NCI-H1694 (cell line): ENCODE results near the gene PPP1R37.
"Not testable (repeated sequence)": the region's sequence is repeated elsewhere in the genome, so short reads cannot be mapped to it uniquely, and the experiment has no call there.

Experiments
- DNase-seq: peaks from one replicate; lab custom pipeline; 2025; lab: John Stamatoyannopoulos, UW

Gene PPP1R37

DNA sequence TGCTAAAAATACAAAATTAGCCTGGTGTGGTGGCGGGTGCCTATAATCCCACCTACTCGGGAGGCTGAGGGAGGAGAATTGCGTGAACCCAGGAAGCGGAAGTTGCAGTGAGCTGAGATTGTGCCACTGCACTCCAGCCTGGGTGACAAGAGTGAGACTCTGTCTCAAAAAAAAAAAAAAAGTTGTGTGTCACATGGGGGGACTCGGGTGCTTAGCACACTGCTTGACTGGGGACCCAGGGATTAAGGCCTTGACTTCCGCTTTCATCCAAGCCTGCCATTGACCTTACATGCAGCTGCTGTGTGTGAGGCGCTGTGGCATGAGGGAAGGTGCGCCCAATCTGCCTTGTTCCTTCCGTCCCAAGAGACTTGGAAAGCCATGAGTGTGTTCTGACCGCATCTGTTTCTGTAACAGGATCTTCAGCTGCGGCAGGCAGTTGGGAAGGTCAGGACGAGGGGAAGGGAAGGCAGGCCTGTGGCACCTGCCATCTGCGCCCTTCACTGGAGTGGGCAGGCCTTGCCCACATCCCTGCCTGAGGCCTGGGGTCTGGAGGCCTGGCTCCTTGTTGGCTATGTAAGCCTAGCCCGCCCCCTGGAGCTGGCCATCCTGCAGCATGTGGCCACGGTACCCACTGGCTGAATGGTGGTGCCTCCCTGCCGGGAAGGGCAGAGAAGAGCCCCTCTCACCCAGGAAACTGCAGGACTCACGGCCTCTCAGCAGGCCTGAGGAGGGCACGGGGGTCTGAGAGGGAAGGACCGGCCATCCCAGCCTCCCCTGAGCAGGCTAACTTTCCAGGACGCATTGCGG lies 23.0 kb downstream of the PPP1R37 start:
- no peak for DNase-seq

DNA sequence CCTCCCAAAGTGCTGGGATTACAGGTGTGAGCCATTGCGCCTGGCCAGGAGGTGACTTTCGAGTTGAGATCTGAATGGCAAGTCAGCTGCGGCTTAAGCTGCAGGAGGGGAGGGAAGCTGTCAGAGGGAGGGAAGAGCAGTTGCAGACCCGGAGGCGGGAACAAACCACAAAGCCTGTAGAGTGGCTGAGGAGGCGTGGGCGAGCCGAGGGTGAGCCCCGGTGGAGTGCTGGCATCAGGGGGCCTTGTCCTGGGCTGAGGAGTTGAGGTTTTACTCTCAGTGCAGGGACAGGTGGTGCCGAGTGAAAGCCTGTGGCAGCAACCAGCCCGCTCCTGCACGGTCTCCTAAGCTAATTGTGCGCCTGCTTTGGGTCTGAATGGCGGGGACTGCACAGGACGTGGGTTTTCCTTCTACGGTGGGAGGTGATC lies 24.2 kb downstream of the PPP1R37 start:
- DNase-seq = no peak

DNA sequence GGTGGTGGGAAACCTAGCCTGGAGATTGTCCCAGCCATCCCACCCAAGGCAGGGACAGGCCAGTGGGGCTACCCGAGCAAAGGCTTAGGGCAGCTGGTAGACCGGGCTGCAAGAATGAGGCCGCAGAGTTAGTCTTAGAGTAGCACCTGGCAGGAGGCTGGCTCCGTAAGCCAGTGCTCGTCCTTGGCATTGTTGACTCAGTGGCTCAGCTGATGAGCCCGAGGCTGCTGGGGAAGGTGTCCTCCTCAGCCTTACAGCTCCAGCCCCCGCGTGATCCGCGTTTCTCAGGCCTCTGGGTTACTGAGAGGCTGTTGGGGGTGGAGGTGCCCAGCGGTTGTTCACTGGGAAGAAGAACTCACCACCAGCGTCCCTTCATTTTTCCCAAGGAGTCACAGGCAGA lies 24.7 kb downstream of the PPP1R37 start:
- DNase-seq = no peak

DNA sequence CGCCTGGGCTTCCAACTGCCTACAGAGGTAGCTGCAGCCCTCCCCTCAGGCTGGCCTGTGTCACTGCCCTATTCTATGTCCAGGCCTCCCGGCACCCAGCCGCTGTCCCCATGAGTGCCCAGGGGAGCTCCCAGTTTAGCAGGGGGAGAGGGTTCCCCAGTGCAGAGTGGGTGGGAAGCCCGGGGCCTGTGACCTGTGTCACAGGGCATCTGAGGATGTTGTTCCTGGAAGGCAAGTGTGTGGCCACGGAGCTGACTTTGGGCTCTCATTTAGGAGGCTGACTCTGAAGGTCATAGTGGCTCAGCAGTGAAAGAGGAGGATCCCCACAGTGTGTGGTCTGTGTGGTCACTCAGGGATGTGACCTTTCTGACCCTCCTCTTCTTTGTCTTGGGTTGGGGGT lies 25.1 kb downstream of the PPP1R37 start:
- no peak for DNase-seq

DNA sequence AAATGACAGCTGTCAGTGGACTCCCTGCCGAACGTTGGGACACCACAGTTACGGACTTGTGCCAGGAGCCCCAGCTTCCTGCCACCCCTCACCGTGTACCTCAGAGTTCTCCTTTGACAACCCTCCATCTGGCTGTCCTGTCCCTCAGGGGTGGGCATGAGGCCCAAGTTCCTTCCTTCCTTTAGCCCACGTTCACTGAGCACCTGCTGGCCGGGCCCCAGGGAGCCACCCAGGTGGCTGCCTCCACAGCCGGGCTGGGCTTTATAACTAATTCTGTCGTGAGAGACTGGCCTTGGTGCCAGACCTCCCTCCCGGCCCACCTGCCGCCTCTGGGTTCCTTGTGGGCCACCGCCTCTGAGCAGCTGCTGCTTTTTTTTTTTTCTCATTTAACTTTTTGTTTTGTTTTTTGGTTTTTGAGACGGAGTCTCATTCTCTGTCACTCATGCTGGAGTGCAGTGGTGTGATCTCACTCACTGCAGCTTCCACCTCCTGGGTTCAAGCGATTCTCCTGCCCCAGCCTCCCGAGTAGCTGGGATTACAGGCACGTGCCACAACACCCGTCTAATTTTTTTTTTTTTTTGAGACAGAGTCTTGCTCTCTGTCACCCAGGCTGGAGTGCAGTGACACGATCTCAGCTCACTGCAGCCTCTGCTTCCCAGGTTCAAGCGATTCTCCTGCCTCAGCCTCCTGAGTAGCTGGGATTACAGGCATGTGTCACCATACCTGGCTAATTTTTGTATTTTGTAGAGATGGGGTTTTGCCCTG lies 25.8 kb downstream of the PPP1R37 start:
- DNase-seq = not testable (repeated sequence)

DNA sequence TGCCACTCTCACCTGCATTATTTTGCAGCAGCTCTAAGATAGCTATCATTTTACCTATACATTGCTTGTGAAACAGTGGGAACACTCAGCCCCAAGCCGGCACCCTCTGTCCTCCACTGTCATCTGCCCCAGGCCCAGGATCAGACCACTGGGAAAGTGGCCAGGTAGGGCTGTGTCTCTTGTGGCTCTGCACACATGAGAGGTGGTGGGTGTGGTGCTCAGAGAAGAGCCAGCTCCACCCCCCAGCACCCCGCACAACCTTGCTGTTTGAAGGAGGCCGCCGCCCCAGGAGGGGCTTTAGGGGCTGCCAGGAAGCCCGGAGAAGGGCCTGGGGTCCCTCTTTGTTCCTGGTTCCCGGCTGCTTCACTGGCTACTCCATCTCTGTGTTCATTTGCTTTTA lies 26.6 kb downstream of the PPP1R37 start:
- DNase-seq = no peak

DNA sequence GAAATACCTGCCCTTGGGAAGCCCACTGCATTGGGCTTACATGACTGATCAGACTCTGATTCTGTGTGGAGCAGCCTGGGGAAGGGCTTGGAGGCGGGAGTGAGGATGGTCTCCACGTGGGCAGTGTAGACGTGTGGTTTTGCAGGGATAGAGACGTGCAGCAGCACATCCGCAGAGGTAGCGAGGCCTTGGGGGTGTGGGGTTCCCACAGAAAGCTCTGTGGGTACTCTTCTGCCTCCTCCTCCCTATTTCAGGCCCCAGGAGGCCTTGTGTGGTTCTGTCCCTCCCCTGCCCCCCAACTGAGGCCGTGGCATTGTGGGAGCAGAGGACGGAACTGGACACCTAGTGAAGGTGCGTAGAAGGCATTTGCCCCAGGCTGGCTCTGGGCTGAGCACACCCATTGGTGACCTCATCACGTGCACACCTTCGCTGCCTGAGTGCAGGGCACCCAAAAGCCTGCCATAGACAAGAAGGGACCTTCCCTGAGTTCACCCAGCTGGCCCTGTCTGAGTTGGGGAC lies 28.9 kb downstream of the PPP1R37 start:
- DNase-seq = no peak

DNA sequence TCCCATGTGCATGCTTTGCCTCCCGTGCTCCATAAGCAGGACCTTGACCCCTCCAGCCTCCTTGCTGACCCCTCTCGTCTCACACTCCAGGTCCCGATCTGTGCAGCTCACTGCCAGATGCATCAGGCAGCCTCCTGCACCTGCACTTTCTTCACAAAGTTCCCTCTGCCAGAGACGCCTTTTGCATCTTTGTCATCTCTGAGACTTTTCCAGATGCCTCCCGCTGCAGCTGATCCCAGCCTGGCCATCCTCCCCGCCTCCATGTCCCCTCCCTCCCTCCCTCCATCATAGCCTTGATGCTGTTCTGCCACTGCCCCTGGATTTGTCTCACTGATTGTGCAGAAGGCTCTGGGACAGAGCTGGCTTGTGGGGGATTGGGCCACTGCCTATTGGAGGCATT lies 29.9 kb downstream of the PPP1R37 start:
- DNase-seq = no peak

DNA sequence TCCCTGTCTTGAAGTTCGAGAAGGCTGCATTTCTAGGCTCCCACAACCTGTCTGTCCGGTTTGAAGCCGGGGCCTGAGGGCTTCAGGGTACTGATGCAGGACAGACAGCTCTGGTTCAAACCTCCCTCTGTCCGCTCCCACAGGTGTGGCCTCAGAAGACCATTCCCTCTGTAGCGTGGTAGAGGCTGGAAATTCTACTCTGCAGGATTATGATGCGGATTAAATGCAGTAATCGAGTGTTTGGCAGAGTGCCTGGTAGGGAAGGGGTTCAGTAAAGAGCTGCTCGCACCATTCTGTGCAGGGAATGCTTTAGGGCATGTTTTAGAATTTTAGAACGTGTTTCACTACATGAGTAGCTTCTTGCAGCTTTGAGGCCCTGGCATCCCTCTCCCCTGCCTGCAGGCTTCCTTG lies 30.5 kb downstream of the PPP1R37 start:
- DNase-seq = no peak

DNA sequence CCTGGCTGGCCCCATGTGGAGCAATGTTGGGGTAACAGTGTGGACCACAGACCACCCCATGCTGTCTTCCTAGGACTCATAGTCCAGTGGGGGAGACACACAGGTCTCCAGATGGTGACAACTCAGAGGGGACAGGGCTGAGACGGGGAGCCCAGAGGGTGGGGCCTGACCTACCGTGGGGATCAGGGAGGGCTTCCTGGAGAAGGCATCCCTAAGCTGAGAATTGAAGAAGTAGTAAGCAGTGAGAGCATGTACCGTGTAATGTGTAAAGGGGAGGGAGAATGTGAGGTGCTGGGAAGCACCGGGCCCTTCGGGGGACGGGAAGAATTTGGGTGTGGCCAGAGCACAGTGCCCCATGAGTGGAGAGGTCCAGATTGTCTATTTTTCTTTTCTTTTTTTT lies 31.0 kb downstream of the PPP1R37 start:
- no peak for DNase-seq

DNA sequence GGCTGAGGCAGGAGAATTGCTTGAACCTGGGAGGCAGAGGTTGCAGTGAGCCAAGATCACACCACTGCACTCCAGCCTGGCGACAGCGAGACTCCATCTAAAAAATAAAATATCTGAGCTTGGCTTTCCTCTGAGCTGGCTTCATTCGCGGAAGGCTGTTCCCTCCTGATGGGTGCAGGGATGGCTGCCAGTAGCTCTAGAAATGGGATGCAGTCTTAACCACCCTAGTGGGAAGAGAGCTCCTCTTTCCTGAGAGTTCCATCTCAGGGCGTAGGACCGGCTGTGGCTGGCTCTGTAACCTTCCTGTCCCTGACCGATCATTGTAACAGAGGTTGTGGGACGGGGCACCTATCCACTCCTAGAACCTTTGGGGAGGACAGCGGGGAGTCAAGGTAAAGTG lies 32.4 kb downstream of the PPP1R37 start:
- DNase-seq = no peak

DNA sequence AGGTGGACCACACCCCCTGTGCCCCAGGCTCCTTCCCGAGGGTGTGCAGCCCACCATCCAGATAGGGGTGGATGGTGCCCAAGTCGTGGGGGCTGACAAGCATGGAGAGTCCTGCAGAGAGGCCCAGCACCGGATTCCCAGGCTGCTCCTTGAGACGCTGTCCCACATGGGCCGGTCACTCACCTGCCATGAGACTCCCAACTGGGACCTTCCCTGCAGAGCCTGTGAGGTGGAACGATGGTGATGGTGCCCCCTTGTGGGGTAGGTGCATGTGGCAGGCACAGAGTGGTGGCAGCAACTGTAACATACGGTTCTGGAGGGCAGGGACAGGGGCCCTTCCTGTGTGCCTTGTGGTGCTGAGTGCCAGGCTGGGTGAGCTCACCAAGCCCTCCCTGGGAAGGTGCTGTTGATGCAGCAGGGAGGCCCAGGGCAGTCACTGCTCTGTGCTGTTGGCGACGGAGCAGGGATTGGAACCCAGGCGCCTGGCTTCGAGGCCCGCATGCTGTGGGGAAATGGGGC lies 33.1 kb downstream of the PPP1R37 start:
- DNase-seq = peak; percentile 43

DNA sequence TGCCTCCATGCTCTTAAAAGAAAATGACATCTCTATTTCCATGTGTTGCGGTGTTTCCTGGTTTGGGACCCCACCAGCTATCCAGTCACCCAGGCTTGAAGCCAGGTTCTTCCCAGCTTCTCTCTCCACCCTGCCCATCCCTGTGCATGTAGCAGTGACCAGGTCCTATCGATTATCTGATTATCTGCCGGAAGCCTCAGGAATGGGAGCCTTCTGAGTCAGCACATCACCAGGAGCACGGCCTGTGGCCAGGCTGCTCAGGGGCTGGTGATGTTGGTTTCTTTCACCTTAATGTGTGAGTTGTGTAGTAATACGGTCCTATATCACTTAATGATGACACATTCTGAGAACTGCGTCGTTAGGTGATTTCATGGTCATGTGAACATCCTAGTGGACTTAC lies 33.7 kb downstream of the PPP1R37 start:
- no peak for DNase-seq

DNA sequence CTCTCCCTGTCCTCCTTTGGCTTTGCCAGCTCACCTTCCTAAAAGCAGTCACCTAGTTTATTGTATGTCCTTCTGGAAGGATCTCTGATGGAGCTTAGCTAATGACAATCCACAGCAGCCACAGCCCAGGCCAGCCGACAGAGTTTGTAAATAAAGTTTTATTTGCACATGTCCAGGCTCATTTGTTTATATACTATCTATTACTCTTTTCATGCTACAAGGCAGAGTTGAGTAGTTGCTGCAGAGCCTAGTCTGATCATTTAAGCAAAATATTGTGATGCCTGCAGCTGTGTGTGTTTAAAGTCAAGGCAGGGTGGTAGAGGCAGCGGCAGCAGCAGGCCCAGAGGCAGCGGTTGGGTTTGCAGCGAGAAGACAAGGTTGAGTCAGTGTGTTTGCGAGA lies 35.2 kb downstream of the PPP1R37 start:
- no peak for DNase-seq

DNA sequence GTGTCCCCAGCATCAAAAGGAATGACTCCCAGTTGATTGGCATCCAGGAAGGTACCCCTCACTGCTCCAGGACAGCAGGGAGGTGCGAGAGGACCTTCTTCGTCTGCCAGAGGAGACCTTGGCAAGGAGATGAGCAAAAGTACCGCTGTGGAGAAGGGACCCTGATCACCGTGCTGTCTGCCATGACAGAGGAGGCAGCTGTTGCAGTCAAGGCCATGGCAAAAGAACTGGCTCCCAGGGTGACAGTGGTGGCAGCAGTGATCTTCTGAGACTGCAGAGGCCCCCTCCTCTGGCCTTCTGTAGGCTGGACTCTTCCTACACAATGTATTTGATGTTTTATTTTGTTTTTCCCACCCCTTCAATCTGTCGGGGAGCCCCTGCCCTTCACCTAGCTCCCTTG lies 35.8 kb downstream of the PPP1R37 start:
- no peak for DNase-seq

DNA sequence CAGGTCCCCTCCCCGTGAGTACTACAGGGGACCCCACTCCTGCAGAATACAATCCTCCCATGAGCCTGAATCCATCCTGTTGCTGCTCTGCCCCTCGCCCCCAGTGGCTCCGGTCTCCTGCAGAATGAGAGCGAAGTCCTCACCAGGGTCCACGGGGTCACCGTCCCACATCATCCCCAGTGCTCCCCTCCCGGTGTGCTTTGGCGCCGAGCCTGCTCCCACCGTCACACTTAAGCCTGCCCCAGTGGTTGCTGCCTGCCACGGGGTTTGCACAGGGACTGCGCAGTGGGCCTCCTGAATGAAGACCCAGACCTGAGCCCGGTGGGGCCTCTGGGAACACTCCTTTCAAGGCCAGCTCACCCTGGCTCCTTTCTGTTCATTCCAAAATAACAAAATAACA lies 37.3 kb downstream of the PPP1R37 start:
- DNase-seq = no peak

DNA sequence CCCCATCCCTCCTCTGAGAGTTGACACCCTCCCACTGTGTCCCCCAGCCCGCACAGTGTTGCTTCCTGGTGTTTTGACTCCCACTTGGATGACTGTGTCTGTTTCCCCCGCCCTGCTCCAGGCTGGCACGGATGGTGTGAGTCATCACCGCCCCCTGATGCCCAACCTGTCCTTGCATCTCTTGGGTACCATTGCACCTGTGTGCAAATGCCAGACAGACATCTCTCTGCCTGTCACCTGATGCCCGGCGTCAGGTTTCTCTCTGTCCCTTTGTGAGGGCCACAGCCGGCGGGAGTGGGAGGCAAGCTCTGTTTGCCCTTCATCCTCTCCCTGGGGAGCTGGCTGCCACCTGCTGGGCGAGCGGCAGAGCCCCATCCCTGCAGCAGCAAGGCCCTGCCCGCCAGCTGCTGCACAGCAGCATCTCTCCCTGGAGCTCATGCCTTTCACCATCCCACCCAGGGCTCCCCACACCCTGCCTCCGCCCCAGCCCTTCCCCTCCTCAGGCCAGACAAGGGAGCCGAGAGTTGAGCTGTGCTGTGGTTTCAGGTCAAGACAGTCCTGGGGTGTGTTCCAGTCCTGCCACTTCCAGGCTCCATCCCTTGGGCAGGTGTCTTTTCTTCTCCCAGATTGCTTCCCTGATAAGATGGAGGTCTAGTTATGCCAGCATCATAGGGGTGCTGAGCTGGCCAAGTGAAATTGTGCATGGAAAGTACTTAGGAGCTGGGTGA lies 38.1 kb downstream of the PPP1R37 start:
- peak; percentile 23 for DNase-seq

DNA sequence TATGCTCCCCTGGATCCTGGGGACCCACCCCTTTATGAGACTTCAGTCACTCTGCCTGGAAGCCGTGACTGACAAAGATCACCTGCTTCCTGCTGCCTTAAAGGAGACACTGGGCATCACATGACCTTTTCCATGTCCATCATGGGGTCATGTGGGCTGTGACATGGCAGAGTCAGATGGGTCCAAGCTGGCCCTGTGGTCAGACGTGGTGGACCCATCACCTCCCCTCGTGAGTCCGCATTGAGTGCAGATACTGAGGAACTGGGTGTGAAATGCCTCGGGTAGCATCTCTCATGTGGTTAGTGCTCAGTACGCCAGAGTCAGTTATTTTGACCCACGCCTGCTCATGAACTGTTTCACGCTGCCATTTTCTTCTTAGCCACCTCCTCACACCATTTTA lies 40.7 kb downstream of the PPP1R37 start:
- DNase-seq = no peak

DNA sequence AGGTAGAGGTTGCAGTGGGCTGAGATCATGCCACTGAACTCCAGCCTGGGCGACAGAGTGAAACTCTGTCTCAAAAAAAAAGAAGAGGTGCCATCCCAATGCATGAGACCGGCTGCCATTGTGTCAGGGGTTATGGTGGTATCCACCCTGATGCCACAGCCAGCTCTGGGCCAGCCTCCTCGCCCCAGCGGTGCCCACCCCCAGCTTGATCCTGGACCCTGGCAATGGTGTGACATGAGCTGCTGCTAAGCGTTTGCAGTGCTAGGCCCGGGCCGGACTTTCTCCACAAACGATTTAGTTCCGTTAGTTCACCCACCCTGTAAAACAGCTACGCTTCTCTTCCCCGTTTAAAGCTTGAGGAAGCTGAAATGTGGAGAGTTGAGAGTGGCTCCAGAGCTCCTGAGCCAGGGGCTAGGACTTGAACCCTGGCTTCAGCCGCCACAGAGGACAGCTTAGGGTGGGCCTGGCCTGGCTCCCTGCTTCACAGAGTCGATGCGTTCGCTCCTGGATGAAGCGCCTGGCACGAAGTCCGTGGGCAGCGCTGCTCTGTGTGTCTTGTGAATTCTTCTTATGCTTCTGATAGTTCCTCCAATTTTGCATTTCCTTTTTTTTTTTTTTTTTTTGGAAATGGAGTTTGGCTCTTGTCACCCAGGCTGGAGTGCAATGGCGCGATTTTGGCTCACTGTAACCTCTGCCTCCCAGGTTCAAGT lies 42.4 kb downstream of the PPP1R37 start:
- DNase-seq = no peak

DNA sequence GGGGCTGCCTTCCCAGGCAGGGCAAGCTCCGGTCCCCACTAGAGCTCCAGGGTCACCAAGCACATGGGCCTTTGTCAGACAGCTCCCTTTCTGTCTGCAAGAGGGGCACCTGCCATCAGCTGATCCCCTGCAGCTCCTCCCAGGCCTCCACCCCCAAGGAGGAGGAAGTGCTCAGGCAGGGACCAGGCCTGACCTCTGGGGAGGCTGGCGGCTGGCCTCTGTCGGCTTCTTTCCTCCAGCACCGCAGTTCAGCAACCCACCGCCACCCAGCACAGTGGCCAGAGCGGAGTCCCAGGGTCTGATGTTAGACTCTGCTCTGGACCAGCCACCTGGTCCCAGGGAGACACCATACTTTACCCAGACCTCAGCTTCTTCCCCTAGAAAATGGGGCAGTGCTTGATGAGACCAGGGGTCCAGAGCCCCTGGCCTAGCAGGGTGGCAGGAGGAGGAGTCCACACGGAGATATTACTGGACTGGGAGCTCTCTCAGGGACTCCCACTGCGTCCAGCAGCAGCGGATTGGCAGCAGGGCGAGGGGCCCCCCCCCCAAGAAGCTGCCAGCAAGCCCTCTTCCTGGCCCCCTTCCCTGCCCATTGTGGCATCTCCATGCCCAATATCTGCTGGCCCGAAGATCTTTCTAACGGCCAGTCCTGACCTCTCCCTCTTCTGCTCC lies 43.7 kb downstream of the PPP1R37 start:
- no peak for DNase-seq

DNA sequence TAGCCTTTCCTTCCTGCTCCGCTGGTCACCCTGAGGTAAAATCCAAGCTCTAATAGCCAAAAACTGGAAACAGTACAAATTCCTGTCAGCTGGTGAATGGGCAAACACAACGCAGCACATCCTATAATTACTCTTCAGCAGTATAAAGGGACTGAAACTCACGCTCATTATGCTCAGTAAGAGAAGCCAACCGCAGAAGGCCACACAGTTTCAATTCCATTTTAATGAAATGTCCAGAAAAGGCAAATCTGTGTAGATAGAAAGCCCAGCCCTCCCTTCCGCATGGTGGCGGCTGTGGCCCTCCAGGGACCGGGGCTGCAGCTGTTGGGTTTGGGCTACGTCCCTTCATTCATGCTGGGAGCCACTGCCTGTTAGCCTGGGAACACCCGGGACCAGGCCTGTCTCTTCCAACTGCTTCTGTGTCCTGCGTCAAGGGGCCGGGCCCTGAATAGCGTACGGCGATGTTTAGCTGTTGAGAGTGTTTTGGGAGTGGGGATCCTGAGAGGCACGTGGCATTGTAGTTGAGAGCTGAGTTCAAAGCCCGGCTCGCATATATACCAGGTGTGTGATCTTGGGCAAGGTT lies 44.3 kb downstream of the PPP1R37 start:
- no peak for DNase-seq
